A549 (cell line): ENCODE measurements around the gene FAAP24. TPM values are rescaled to one million over a fixed set of nuclear protein-coding genes. Genes with fewer than 3 reads are reported as not detected.

Experiments
- ATAC-seq, 2 experiments: fragments of 200-7000 bp in 1 of 2; fragments of >200 bp in 1 of 2; cut with Nextera tagmentation in 1 of 2; cut with Tn5 transposase in 1 of 2; 3 replicates each; pipeline versions ENCODE4 v1.8.0 to v1.9.1; 2018 to 2020; ENCODE audit warnings: mild to moderate bottlenecking in 1 of 2, moderate library complexity in 1 of 2
- CTCF ChIA-PET: fragments of 300-600 bp; sonication (Branson Sonifier 250); formaldehyde crosslinking; extraction: SDS; loops from one replicate; lab custom pipeline; 2021; ENCODE audit warnings: antibody characterized with exemption, inconsistent platforms; lab: Yijun Ruan, JAX
- POLR2A ChIA-PET: fragments of 350-600 bp; formaldehyde crosslinking; extraction: SDS; loops from one replicate; lab custom pipeline; 2021; ENCODE audit warnings: antibody characterized with exemption, inconsistent platforms; lab: Yijun Ruan, JAX
- DNase-seq, 2 experiments: peaks; one replicate each; pipeline versions ENCODE4 v3.0.0 to v3.0.0-alpha.2; 2011 to 2016; ENCODE audit warnings: low read depth in 1 of 2, low spot score in 1 of 2
- FAIRE-seq: peaks from 2 replicates; lab custom pipeline; 2011; peaks lifted over from hg19 to GRCh38; lab: Jason Lieb, UNC
- H3K27ac ChIP-seq, 2 experiments: fragments of >200 bp; sonication (Bioruptor Twin); formaldehyde crosslinking; 3 replicates each; pipeline ENCODE4 v1.5.1; 2016 to 2017
- H3K4me1 ChIP-seq: fragments of >200 bp; sonication (Bioruptor Twin); formaldehyde crosslinking; 3 replicates; pipeline ENCODE4 v1.6.1; 2016
- H3K4me2 ChIP-seq: fragments of >200 bp; sonication (Bioruptor Twin); formaldehyde crosslinking; 3 replicates; pipeline ENCODE4 v1.6.1; 2016
- H3K4me3 ChIP-seq: fragments of >200 bp; sonication (Bioruptor Twin); formaldehyde crosslinking; 3 replicates; pipeline ENCODE4 v1.5.1; 2016
- H3K9me3 ChIP-seq: fragments of >200 bp; sonication (Bioruptor Twin); formaldehyde crosslinking; 3 replicates; pipeline ENCODE4 v1.6.1; 2016
- CBX2 ChIP-seq: fragments of 200-600 bp; sonication (generic); IDR thresholded peaks from 2 replicates; pipeline ENCODE4 v1.6.1; 2016; ENCODE audit warnings: low read depth, mild to moderate bottlenecking, borderline replicate concordance
- CBX8 ChIP-seq: fragments of 200-600 bp; sonication (generic); IDR thresholded peaks from 2 replicates; pipeline ENCODE4 v1.6.1; 2016
- CEBPB ChIP-seq, 2 experiments: fragments of >200 bp in 1 of 2; sonication (Bioruptor Twin) in 1 of 2; formaldehyde crosslinking in 1 of 2; IDR thresholded peaks; 2 replicates each; pipeline ENCODE4 v1.6.1; 2012 to 2016
- CHD2 ChIP-seq: fragments of 150-350 bp; IDR thresholded peaks from 2 replicates; pipeline ENCODE4 v1.6.1; 2014; ENCODE audit warnings: low read length; ENCODE audit not compliant: partially characterized antibody
- EHF ChIP-seq: fragments of 250-450 bp; sonication (Bioruptor Pico); IDR thresholded peaks from 2 replicates; pipeline ENCODE4 v1.5.0; 2020; ENCODE audit warnings: mild to moderate bottlenecking
- ESRRA ChIP-seq: fragments of 150-350 bp; IDR thresholded peaks from 2 replicates; pipeline ENCODE4 v1.6.1; 2014; ENCODE audit warnings: mild to moderate bottlenecking, low read length, borderline replicate concordance
- FOSB ChIP-seq: fragments of 250-450 bp; sonication (Bioruptor Pico); IDR thresholded peaks from 2 replicates; pipeline ENCODE4 v1.5.0; 2020; ENCODE audit warnings: mild to moderate bottlenecking, moderate library complexity
- GATA3 ChIP-seq: IDR thresholded peaks from 2 replicates; pipeline ENCODE4 v1.6.1; 2012; ENCODE audit warnings: borderline replicate concordance
- HDAC2 ChIP-seq: fragments of 200-600 bp; sonication (generic); IDR thresholded peaks from 2 replicates; pipeline ENCODE4 v1.6.1; 2016
- HEYL ChIP-seq: fragments of 250-450 bp; sonication (Bioruptor Pico); IDR thresholded peaks from 2 replicates; pipeline ENCODE4 v1.8.0; 2021; ENCODE audit warnings: mild to moderate bottlenecking, moderate library complexity
- HOXB13 ChIP-seq: fragments of 250-450 bp; sonication (Bioruptor Pico); IDR thresholded peaks from 2 replicates; pipeline ENCODE4 v1.5.0; 2020; ENCODE audit warnings: low read depth, mild to moderate bottlenecking, moderate library complexity
- HOXB5 ChIP-seq: fragments of 250-450 bp; sonication (Bioruptor Pico); IDR thresholded peaks from 2 replicates; pipeline ENCODE4 v1.5.0; 2020; ENCODE audit warnings: mild to moderate bottlenecking, moderate library complexity
- KDM1A ChIP-seq: fragments of 200-600 bp; sonication (generic); IDR thresholded peaks from 2 replicates; pipeline ENCODE4 v1.6.1; 2016; ENCODE audit warnings: low read depth, mild to moderate bottlenecking
- NFE2L2 ChIP-seq: fragments of 150-350 bp; conservative IDR thresholded peaks from 2 replicates; pipeline ENCODE4 v1.6.1; 2014; ENCODE audit warnings: low read length
- RAD21 ChIP-seq, 2 experiments: fragments of >200 bp in 1 of 2; sonication (Bioruptor Twin) in 1 of 2; formaldehyde crosslinking in 1 of 2; IDR thresholded peaks in 1 of 2; conservative IDR thresholded peaks in 1 of 2; 2 replicates in 1 of 2; 3 replicates in 1 of 2; pipeline ENCODE4 v1.6.1; 2012 to 2018; ENCODE audit warnings: inconsistent platforms in 1 of 2
- RFX5 ChIP-seq: fragments of 450-650 bp; IDR thresholded peaks from 2 replicates; pipeline ENCODE4 v1.7.1; 2014; ENCODE audit warnings: antibody characterized with exemption, mild to moderate bottlenecking, moderate library complexity
- RNF2 ChIP-seq: fragments of 200-600 bp; sonication (generic); IDR thresholded peaks from 2 replicates; pipeline ENCODE4 v1.6.1; 2016; ENCODE audit warnings: low read depth, mild to moderate bottlenecking, antibody characterized with exemption, moderate library complexity, borderline replicate concordance
- SREBF2 ChIP-seq: fragments of 450-650 bp; IDR thresholded peaks from 2 replicates; pipeline ENCODE4 v1.6.1; 2014; ENCODE audit warnings: mild to moderate bottlenecking, moderate library complexity
- ZSCAN20 ChIP-seq: fragments of 250-450 bp; sonication (Bioruptor Pico); IDR thresholded peaks from 2 replicates; pipeline ENCODE4 v1.8.0; 2022; ENCODE audit warnings: mild to moderate bottlenecking, moderate library complexity
- WGBS: methylation state at CpG from one replicate; pipeline ENCODE4 v1.1.6; 2017; ENCODE audit errors: missing lambda C conversion rate; 5-methylcytosine and 5-hydroxymethylcytosine counted together
- polyA plus RNA-seq, 4 experiments: library from polyadenylated mRNA; depleted of rRNA in 3 of 4; stranded (reverse); fragments of >200 nt; fragmentation: RNase III in 1 of 4; extraction: RNeasy Plus Mini Kit Qiagen cat#74134 plus additional on column Dnase treatment in 1 of 4; gene quantifications; 2 replicates in 3 of 4; 3 replicates in 1 of 4; pipeline ENCODE4 v1.2.3, GENCODE V29; 2011 to 2017
- TF ChIP-seq, protein P1 (sequence below): fragments of >200 bp; sonication (Bioruptor Twin); formaldehyde crosslinking; IDR thresholded peaks from 3 replicates; pipeline ENCODE4 v1.5.1; 2016
- TF ChIP-seq, protein P2 (sequence below): IDR thresholded peaks from 2 replicates; pipeline ENCODE4 v1.6.1; 2012; ENCODE audit warnings: low read depth, borderline replicate concordance
- TF ChIP-seq, protein P3 (sequence below): fragments of 200-600 bp; sonication (generic); IDR thresholded peaks from 2 replicates; pipeline ENCODE4 v1.6.1; 2016; ENCODE audit warnings: antibody characterized with exemption, mild to moderate bottlenecking, moderate library complexity
- TF ChIP-seq, protein P4 (sequence below): fragments of 450-650 bp; IDR thresholded peaks from 2 replicates; pipeline ENCODE4 v1.6.1; 2014; ENCODE audit warnings: antibody characterized with exemption
- TF ChIP-seq, protein P5 (sequence below): IDR thresholded peaks from 2 replicates; pipeline ENCODE4 v1.6.1; 2012
- TF ChIP-seq, protein P6 (sequence below): fragments of 250-450 bp; sonication (Bioruptor Pico); IDR thresholded peaks from 2 replicates; pipeline ENCODE4 v1.5.0; 2020; ENCODE audit warnings: low read depth, mild to moderate bottlenecking, moderate library complexity

The FAAP24 gene
- polyA plus RNA-seq, 2 of the 4 experiments (the other 2 are of a cell fraction) = 14.2 to 14.4 TPM

DNA sequence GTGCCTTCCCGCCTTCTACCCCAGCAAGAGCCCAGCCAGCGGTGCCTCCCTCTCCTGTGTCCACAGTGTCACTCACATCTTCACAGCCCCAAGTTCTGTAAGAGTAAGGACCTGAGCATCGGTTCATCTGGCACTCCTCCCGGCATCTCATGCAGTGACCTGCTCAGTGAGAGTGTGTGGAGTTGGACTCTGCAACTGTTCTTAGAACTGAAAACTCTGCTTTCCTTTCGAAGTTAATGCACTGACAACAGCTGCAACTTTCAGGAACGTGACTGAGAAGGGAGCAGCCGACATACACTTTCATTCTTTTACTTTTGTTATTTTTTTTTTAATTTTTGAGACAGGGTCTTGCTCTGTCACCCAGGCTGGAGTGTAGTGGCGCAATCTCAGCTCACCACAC, 41.5 kb upstream of the FAAP24 start:
- DNase-seq (no peak), FAIRE-seq (no peak), ATAC-seq (no peak)
- TF ChIP-seq, protein P1, sequence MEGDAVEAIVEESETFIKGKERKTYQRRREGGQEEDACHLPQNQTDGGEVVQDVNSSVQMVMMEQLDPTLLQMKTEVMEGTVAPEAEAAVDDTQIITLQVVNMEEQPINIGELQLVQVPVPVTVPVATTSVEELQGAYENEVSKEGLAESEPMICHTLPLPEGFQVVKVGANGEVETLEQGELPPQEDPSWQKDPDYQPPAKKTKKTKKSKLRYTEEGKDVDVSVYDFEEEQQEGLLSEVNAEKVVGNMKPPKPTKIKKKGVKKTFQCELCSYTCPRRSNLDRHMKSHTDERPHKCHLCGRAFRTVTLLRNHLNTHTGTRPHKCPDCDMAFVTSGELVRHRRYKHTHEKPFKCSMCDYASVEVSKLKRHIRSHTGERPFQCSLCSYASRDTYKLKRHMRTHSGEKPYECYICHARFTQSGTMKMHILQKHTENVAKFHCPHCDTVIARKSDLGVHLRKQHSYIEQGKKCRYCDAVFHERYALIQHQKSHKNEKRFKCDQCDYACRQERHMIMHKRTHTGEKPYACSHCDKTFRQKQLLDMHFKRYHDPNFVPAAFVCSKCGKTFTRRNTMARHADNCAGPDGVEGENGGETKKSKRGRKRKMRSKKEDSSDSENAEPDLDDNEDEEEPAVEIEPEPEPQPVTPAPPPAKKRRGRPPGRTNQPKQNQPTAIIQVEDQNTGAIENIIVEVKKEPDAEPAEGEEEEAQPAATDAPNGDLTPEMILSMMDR = no peak
- TF ChIP-seq CHD2 (no peak), CBX8 (no peak), HDAC2 (no peak), FOSB (CRISPR knock-in tag) (no peak), GATA3 (no peak), CEBPB (IDR thresholded peaks at IDR 0.05) (no peak)
- H3K9me3 ChIP-seq = peaks cover 14% of the 10 kb centered on the region
- no peak overlapping the region for H3K4me2 ChIP-seq
- peaks cover 23% of the 10 kb centered on the region for H3K4me1 ChIP-seq
- CTCF ChIA-PET = interaction anchor here (0.9 to 2.3 kb wide), 4 partner anchors 13 to 254 kb away, joined by 3 to 9 read pairs (median 4); no protein-coding TSS in a partner anchor
- POLR2A ChIA-PET = no interaction called here
- H3K4me3 ChIP-seq = no peak overlapping the region
- 93% methylated on average over 8 of the region's 8 CpGs for WGBS
- no peak overlapping the region for H3K27ac ChIP-seq

DNA sequence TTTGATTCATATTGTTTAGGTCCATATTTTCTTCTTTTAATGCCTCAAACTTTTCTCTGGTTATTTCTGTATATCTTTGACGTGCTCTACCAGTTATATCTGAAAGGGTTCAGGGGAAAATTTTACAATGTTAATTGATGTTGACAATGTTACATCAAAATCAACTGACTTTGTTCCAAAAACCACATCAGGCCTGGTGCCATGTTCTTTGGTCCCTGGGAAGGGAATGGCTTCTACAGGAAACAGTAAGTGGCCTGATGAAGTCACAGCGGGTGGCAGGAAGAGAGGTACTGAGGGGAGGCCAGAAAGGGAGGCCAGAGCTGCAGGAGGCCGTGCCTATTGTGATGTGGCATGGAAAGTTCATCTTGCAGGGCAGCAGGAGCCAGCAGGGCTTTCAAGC, 38.5 kb upstream of the FAAP24 start:
- H3K4me3 ChIP-seq = no peak overlapping the region
- POLR2A ChIA-PET = no interaction called here
- H3K4me2 ChIP-seq = no peak overlapping the region
- CTCF ChIA-PET = interaction anchor here (1.0 to 1.2 kb wide), 2 partner anchors 9 to 251 kb away, joined by 3 read pairs; no protein-coding TSS in a partner anchor
- no peak for TF ChIP-seq HOXB13
- no peak for TF ChIP-seq NFE2L2
- TF ChIP-seq, protein P2, sequence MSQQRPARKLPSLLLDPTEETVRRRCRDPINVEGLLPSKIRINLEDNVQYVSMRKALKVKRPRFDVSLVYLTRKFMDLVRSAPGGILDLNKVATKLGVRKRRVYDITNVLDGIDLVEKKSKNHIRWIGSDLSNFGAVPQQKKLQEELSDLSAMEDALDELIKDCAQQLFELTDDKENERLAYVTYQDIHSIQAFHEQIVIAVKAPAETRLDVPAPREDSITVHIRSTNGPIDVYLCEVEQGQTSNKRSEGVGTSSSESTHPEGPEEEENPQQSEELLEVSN = no peak
- TF ChIP-seq KDM1A = no peak
- TF ChIP-seq HEYL = no peak
- no peak for TF ChIP-seq FOSB (CRISPR knock-in tag)
- no peak for TF ChIP-seq RFX5
- TF ChIP-seq GATA3 = no peak
- TF ChIP-seq RAD21 (conservative IDR thresholded peaks at IDR 0.05 in 1 of 2, IDR thresholded peaks at IDR 0.05 in 1 of 2) = no peak
- TF ChIP-seq, protein P3, sequence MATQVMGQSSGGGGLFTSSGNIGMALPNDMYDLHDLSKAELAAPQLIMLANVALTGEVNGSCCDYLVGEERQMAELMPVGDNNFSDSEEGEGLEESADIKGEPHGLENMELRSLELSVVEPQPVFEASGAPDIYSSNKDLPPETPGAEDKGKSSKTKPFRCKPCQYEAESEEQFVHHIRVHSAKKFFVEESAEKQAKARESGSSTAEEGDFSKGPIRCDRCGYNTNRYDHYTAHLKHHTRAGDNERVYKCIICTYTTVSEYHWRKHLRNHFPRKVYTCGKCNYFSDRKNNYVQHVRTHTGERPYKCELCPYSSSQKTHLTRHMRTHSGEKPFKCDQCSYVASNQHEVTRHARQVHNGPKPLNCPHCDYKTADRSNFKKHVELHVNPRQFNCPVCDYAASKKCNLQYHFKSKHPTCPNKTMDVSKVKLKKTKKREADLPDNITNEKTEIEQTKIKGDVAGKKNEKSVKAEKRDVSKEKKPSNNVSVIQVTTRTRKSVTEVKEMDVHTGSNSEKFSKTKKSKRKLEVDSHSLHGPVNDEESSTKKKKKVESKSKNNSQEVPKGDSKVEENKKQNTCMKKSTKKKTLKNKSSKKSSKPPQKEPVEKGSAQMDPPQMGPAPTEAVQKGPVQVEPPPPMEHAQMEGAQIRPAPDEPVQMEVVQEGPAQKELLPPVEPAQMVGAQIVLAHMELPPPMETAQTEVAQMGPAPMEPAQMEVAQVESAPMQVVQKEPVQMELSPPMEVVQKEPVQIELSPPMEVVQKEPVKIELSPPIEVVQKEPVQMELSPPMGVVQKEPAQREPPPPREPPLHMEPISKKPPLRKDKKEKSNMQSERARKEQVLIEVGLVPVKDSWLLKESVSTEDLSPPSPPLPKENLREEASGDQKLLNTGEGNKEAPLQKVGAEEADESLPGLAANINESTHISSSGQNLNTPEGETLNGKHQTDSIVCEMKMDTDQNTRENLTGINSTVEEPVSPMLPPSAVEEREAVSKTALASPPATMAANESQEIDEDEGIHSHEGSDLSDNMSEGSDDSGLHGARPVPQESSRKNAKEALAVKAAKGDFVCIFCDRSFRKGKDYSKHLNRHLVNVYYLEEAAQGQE = no peak
- TF ChIP-seq HOXB5 (CRISPR knock-in tag) = no peak
- TF ChIP-seq ZSCAN20 (CRISPR knock-in tag) = no peak
- TF ChIP-seq EHF (CRISPR knock-in tag) = no peak
- TF ChIP-seq RNF2 = no peak
- TF ChIP-seq, protein P4, sequence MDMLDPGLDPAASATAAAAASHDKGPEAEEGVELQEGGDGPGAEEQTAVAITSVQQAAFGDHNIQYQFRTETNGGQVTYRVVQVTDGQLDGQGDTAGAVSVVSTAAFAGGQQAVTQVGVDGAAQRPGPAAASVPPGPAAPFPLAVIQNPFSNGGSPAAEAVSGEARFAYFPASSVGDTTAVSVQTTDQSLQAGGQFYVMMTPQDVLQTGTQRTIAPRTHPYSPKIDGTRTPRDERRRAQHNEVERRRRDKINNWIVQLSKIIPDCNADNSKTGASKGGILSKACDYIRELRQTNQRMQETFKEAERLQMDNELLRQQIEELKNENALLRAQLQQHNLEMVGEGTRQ = no peak
- no peak for TF ChIP-seq CBX2
- no peak for TF ChIP-seq ESRRA
- no peak for TF ChIP-seq SREBF2
- TF ChIP-seq, protein P5, sequence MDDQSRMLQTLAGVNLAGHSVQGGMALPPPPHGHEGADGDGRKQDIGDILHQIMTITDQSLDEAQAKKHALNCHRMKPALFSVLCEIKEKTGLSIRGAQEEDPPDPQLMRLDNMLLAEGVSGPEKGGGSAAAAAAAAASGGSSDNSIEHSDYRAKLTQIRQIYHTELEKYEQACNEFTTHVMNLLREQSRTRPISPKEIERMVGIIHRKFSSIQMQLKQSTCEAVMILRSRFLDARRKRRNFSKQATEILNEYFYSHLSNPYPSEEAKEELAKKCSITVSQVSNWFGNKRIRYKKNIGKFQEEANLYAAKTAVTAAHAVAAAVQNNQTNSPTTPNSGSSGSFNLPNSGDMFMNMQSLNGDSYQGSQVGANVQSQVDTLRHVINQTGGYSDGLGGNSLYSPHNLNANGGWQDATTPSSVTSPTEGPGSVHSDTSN = no peak
- TF ChIP-seq, protein P6, sequence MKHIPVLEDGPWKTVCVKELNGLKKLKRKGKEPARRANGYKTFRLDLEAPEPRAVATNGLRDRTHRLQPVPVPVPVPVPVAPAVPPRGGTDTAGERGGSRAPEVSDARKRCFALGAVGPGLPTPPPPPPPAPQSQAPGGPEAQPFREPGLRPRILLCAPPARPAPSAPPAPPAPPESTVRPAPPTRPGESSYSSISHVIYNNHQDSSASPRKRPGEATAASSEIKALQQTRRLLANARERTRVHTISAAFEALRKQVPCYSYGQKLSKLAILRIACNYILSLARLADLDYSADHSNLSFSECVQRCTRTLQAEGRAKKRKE (CRISPR knock-in tag) = no peak
- DNase-seq (no peak), FAIRE-seq (no peak), ATAC-seq (no peak)
- 82% methylated on average over 3 of the region's 3 CpGs for WGBS
- H3K27ac ChIP-seq = no peak overlapping the region
- H3K9me3 ChIP-seq = no peaks in the 10 kb centered on the region; the same call in 2 of the 3 replicates
- H3K4me1 ChIP-seq = peaks cover 16% of the 10 kb centered on the region
